IMR-90 (cell line): Measurements from ENCODE around the gene RRAGC. TPM values are rescaled to one million over a fixed set of nuclear protein-coding genes. Genes with fewer than 3 reads are reported as not detected.

Source experiments
- ATAC-seq: fragments of 200-7000 bp; cut with Tn5 transposase; 2 replicates; pipeline ENCODE4 v1.9.1; 2020; ENCODE audit warnings: low read depth, mild to moderate bottlenecking, moderate library complexity
- BruUV-seq: library from RNA; stranded (reverse); fragments of 400-500 nt; replicated peaks from 2 replicates; lab custom pipeline; 2021; lab: Mats Ljungman, UMichigan
- CTCF ChIA-PET: fragments of 300-600 bp; formaldehyde crosslinking; extraction: SDS; loops from one replicate; lab custom pipeline; 2021; ENCODE audit warnings: antibody characterized with exemption; lab: Yijun Ruan, JAX
- POLR2A ChIA-PET: fragments of 300-600 bp; sonication (Branson Sonifier 250); formaldehyde crosslinking; loops from one replicate; lab custom pipeline; 2022; ENCODE audit warnings: antibody characterized with exemption; ENCODE audit not compliant: unreplicated experiment; lab: Charles Lee
- DNase-seq: peaks from one replicate; pipeline ENCODE4 v3.0.0; 2013
- H2AFZ ChIP-seq: replicated peaks from 2 replicates; pipeline ENCODE3; 2013; ENCODE audit warnings: low read length, mild to moderate bottlenecking; ENCODE audit not compliant: poor library complexity
- H2AK5ac ChIP-seq: 2 replicates; pipeline ENCODE4 v1.6.1; 2013; ENCODE audit warnings: low read depth, low read length, inconsistent platforms
- H2AK9ac ChIP-seq: replicated peaks from 2 replicates; pipeline ENCODE3; 2013; ENCODE audit warnings: mild to moderate bottlenecking, low read depth, low read length, moderate library complexity; ENCODE audit not compliant: poor library complexity
- H2BK120ac ChIP-seq: 2 replicates; pipeline ENCODE4 v1.6.1; 2013; ENCODE audit warnings: low read depth, low read length, inconsistent platforms
- H2BK15ac ChIP-seq: 3 replicates; pipeline ENCODE4 v1.6.1; 2013; ENCODE audit warnings: low read depth, low read length, inconsistent platforms
- H2BK20ac ChIP-seq: 2 replicates; pipeline ENCODE4 v1.6.1; 2013; ENCODE audit warnings: low read depth, mild to moderate bottlenecking, inconsistent platforms, low read length, moderate library complexity
- H2BK5ac ChIP-seq: 2 replicates; pipeline ENCODE4 v1.6.1; 2013; ENCODE audit warnings: mild to moderate bottlenecking, low read depth, low read length, inconsistent platforms; ENCODE audit not compliant: poor library complexity, severe bottlenecking
- H3K14ac ChIP-seq: replicated peaks from 2 replicates; pipeline ENCODE4 v1.6.1; 2013; ENCODE audit warnings: low read depth, low read length, inconsistent platforms
- H3K18ac ChIP-seq: 2 replicates; pipeline ENCODE4 v1.6.1; 2013; ENCODE audit warnings: low read depth, low read length, control low read depth
- H3K23ac ChIP-seq: 2 replicates; pipeline ENCODE4 v1.6.1; 2013; ENCODE audit warnings: low read depth, low read length, inconsistent platforms
- H3K27ac ChIP-seq: 2 replicates; pipeline ENCODE4 v1.5.1; 2013; ENCODE audit warnings: mild to moderate bottlenecking, control low read depth, low read length; ENCODE audit not compliant: insufficient read depth
- H3K27me3 ChIP-seq: 2 replicates; pipeline ENCODE4 v1.6.1; 2013; ENCODE audit warnings: low read length; ENCODE audit not compliant: control insufficient read depth, insufficient read depth
- H3K36me3 ChIP-seq: 2 replicates; pipeline ENCODE4 v1.6.1; 2013; ENCODE audit warnings: low read length, mixed read lengths; ENCODE audit not compliant: control insufficient read depth, insufficient read depth
- H3K4ac ChIP-seq: 2 replicates; pipeline ENCODE4 v1.6.1; 2013; ENCODE audit warnings: low read depth, low read length, inconsistent platforms
- H3K4me1 ChIP-seq: 2 replicates; pipeline ENCODE4 v1.6.1; 2013; ENCODE audit warnings: low read length, mixed read lengths; ENCODE audit not compliant: control insufficient read depth, insufficient read depth
- H3K4me2 ChIP-seq: 2 replicates; pipeline ENCODE4 v1.6.1; 2013; ENCODE audit warnings: low read depth, mild to moderate bottlenecking, control low read depth, low read length, moderate library complexity
- H3K4me3 ChIP-seq: 2 replicates; pipeline ENCODE4 v1.5.1; 2013; ENCODE audit warnings: low read depth, mild to moderate bottlenecking, control low read depth, low read length, moderate library complexity; ENCODE audit not compliant: insufficient read depth
- H3K56ac ChIP-seq: 2 replicates; pipeline ENCODE4 v1.6.1; 2013; ENCODE audit warnings: low read length, inconsistent platforms; ENCODE audit not compliant: insufficient read depth; ENCODE audit errors: extremely low read depth
- H3K79me1 ChIP-seq, 2 experiments: 2 replicates each; pipeline ENCODE4 v1.6.1; 2013; ENCODE audit warnings: low read length in 2 of 2, inconsistent platforms in 1 of 2, low read depth in 1 of 2
- H3K9ac ChIP-seq: 2 replicates; pipeline ENCODE4 v1.6.1; 2013; ENCODE audit warnings: low read depth, low read length, control low read depth
- H3K9me1 ChIP-seq: 2 replicates; pipeline ENCODE4 v1.6.1; 2013; ENCODE audit warnings: low read length, inconsistent platforms; ENCODE audit not compliant: insufficient read depth
- H3K9me3 ChIP-seq: 2 replicates; pipeline ENCODE4 v1.6.1; 2013; ENCODE audit warnings: low read length; ENCODE audit not compliant: control insufficient read depth, insufficient read depth
- H4K20me1 ChIP-seq: 2 replicates; pipeline ENCODE4 v1.6.1; 2013; ENCODE audit warnings: low read length, inconsistent platforms; ENCODE audit not compliant: insufficient read depth
- H4K5ac ChIP-seq: 2 replicates; pipeline ENCODE4 v1.6.1; 2013; ENCODE audit warnings: mild to moderate bottlenecking, low read depth, low read length, control low read depth
- H4K8ac ChIP-seq, 2 experiments: 2 replicates each; pipeline ENCODE4 v1.6.1; 2013; ENCODE audit warnings: low read depth in 2 of 2, low read length in 2 of 2, control low read depth in 1 of 2, inconsistent platforms in 1 of 2
- H4K91ac ChIP-seq: 2 replicates; pipeline ENCODE4 v1.6.1; 2013; ENCODE audit warnings: low read depth, low read length, inconsistent platforms; ENCODE audit not compliant: insufficient read depth
- BHLHE40 ChIP-seq: fragments of 150-350 bp; IDR thresholded peaks from 2 replicates; pipeline ENCODE4 v1.6.1; 2016; ENCODE audit warnings: mild to moderate bottlenecking, low read depth, low read length
- CHD1 ChIP-seq: IDR thresholded peaks from 2 replicates; pipeline ENCODE4 v1.6.1; 2012; ENCODE audit warnings: low read depth, low read length, improper control_type of control experiment
- FOS ChIP-seq: fragments of 150-350 bp; IDR thresholded peaks from 2 replicates; pipeline ENCODE4 v1.6.1; 2016; ENCODE audit warnings: low read depth, low read length
- RAD21 ChIP-seq: IDR thresholded peaks from 2 replicates; pipeline ENCODE4 v1.6.1; 2012; ENCODE audit warnings: low read length, improper control_type of control experiment
- RCOR1 ChIP-seq: IDR thresholded peaks from 2 replicates; pipeline ENCODE4 v1.6.1; 2012; ENCODE audit warnings: mild to moderate bottlenecking, low read length, improper control_type of control experiment; ENCODE audit not compliant: insufficient replicate concordance
- SMC3 ChIP-seq: fragments of 150-350 bp; IDR thresholded peaks from 2 replicates; pipeline ENCODE4 v1.6.1; 2016; ENCODE audit warnings: low read depth, mild to moderate bottlenecking, antibody characterized with exemption, low read length, moderate library complexity
- WGBS, 2 experiments: methylation state at CpG; one replicate each; pipeline versions ENCODE4 v1.1.5 to v1.1.7; 2013; ENCODE audit warnings: missing lambda C conversion rate in 2 of 2; ENCODE audit not compliant: insufficient read length in 1 of 2; ENCODE audit errors: extremely low coverage in 2 of 2; 5-methylcytosine and 5-hydroxymethylcytosine counted together
- dilution Hi-C: fragments of 300-500 bp; cut with HindIII; formaldehyde crosslinking; loops from one replicate; pipeline ENCODE4 v1.14.3; 2018; ENCODE audit warnings: low sequenced_read_pairs; ENCODE audit not compliant: unreplicated experiment
- in situ Hi-C: fragments of 300-500 bp; cut with MboI; formaldehyde crosslinking; loops from 3 replicates; pipeline ENCODE4 v1.14.3; 2019; ENCODE audit warnings: low sequenced_read_pairs, inconsistent platforms, mixed read lengths
- intact Hi-C: fragments of 100-400 bp; cut with micrococcal nuclease; formaldehyde crosslinking; loops from 2 replicates; pipeline ENCODE4 v1.10.0; 2022
- polyA plus RNA-seq, 3 experiments: library from polyadenylated mRNA; depleted of rRNA; stranded (reverse); fragments of >200 nt; gene quantifications; 2 replicates each; pipeline ENCODE4 v1.2.3, GENCODE V29; 2012; ENCODE audit warnings: low replicate concordance in 1 of 3
- total RNA-seq: library from RNA; depleted of rRNA; stranded (reverse); fragments of >200 nt; gene quantifications from 2 replicates; pipeline ENCODE4 v1.2.3, GENCODE V29; 2012
- TF ChIP-seq, protein P1 (sequence below): fragments of 150-350 bp; IDR thresholded peaks from 2 replicates; pipeline ENCODE4 v1.6.1; 2016; ENCODE audit warnings: low read depth, mild to moderate bottlenecking, low read length, moderate library complexity, borderline replicate concordance
- TF ChIP-seq, protein P2 (sequence below): conservative IDR thresholded peaks from 2 replicates; pipeline ENCODE4 v1.5.1; 2012; ENCODE audit warnings: mild to moderate bottlenecking, low read depth, low read length, improper control_type of control experiment

RRAGC gene
- total and polyA plus RNA-seq, 2 of the 4 experiments (the other 2 are of a cell fraction) = 7.2 to 12.2 TPM

DNA sequence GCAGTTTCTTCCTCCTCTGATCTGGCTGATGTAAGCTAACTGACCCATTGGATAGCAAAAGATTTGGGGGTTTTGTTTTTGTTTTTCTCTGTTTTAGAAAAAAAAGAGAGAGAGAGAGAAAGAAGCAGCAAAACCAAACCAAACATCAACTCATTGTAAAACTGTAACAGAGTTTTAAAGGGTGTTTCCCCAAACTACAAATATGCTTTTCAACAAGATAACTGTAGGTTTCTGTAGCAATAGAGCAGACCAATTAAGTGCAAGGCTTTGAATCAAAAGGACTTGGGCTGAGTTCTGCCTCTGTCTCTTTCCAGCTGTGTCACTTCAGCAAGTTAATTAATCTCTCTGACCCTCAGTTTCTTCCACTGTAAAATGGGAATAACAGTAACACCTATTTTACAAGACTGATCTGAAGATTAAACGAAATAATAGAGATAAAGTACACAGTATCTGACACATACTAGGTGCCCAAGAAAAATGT is 44.5 kb downstream of the RRAGC start:
- no peaks in the 10 kb centered on the region for H4K20me1 ChIP-seq
- no peak overlapping the region for H4K5ac ChIP-seq
- DNase-seq (no peak), ATAC-seq (no peak)
- dilution Hi-C loops (no loop called here), intact Hi-C loops (no loop called here), in situ Hi-C loops (loop anchor here (25.0 kb wide), 1 partner anchor 1203 kb away; no protein-coding TSS in a partner anchor)
- H3K23ac ChIP-seq = no peak overlapping the region
- no peaks in the 10 kb centered on the region for H3K79me1 ChIP-seq
- H3K36me3 ChIP-seq = no peaks in the 10 kb centered on the region
- no peak overlapping the region for H3K4me2 ChIP-seq
- H2BK120ac ChIP-seq = no peak overlapping the region
- H4K91ac ChIP-seq = no peak overlapping the region
- H3K14ac ChIP-seq = no peak overlapping the region
- ChIA-PET CTCF (no interaction called here), POLR2A (no interaction called here)
- no peak overlapping the region for H2BK20ac ChIP-seq
- H3K9ac ChIP-seq = no peak overlapping the region
- H2AK5ac ChIP-seq = no peak overlapping the region
- no peaks in the 10 kb centered on the region for H3K9me1 ChIP-seq
- H3K56ac ChIP-seq = no peak overlapping the region
- BruUV-seq = no TSS peak
- H3K18ac ChIP-seq = no peak overlapping the region
- no CpG with 5 or more reads among the region's 1 CpG for WGBS, 2 experiments
- H2AK9ac ChIP-seq = no peak overlapping the region
- no peak for TF ChIP-seq CHD1
- no peak for TF ChIP-seq FOS
- no peak for TF ChIP-seq BHLHE40
- no peak for TF ChIP-seq RAD21
- TF ChIP-seq RCOR1 = no peak
- TF ChIP-seq, protein P1, sequence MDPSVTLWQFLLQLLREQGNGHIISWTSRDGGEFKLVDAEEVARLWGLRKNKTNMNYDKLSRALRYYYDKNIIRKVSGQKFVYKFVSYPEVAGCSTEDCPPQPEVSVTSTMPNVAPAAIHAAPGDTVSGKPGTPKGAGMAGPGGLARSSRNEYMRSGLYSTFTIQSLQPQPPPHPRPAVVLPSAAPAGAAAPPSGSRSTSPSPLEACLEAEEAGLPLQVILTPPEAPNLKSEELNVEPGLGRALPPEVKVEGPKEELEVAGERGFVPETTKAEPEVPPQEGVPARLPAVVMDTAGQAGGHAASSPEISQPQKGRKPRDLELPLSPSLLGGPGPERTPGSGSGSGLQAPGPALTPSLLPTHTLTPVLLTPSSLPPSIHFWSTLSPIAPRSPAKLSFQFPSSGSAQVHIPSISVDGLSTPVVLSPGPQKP = no peak
- TF ChIP-seq, protein P2, sequence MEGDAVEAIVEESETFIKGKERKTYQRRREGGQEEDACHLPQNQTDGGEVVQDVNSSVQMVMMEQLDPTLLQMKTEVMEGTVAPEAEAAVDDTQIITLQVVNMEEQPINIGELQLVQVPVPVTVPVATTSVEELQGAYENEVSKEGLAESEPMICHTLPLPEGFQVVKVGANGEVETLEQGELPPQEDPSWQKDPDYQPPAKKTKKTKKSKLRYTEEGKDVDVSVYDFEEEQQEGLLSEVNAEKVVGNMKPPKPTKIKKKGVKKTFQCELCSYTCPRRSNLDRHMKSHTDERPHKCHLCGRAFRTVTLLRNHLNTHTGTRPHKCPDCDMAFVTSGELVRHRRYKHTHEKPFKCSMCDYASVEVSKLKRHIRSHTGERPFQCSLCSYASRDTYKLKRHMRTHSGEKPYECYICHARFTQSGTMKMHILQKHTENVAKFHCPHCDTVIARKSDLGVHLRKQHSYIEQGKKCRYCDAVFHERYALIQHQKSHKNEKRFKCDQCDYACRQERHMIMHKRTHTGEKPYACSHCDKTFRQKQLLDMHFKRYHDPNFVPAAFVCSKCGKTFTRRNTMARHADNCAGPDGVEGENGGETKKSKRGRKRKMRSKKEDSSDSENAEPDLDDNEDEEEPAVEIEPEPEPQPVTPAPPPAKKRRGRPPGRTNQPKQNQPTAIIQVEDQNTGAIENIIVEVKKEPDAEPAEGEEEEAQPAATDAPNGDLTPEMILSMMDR = no peak
- no peak for TF ChIP-seq SMC3
- no peak overlapping the region for H3K4ac ChIP-seq
- no peak overlapping the region for H2AFZ ChIP-seq
- H2BK5ac ChIP-seq = no peak overlapping the region
- no peak overlapping the region for H3K4me3 ChIP-seq
- no peak overlapping the region for H2BK15ac ChIP-seq
- peaks cover 9% of the 10 kb centered on the region; the same call in 1 of the 2 replicates for H3K9me3 ChIP-seq
- H3K4me1 ChIP-seq = no peaks in the 10 kb centered on the region; the same call in 1 of the 2 replicates
- no peak overlapping the region for H4K8ac ChIP-seq
- H3K27ac ChIP-seq = no peak overlapping the region
- peaks cover 71% of the 10 kb centered on the region for H3K27me3 ChIP-seq
